Renal pelvis (tissue), 12 donors: Measurements from ENCODE around the gene NADK. TPM values are rescaled to one million over a fixed set of nuclear protein-coding genes. Genes with fewer than 3 reads are reported as not detected.

Experiments used
- DNase-seq: peaks from one replicate; pipeline ENCODE4 v3.0.0-alpha.2; 2013
- long read RNA-seq, 16 experiments: transcript quantifications; one replicate each; lab custom pipeline, GENCODE V29; 2026
- polyA plus RNA-seq, 3 donors: library from polyadenylated mRNA; unstranded; fragments of 120-200 nt; gene quantifications; one replicate each; pipeline ENCODE4 v1.2.1, GENCODE V29; 2013; ENCODE audit not compliant: insufficient read length in 3 of 3

NADK gene
- 10 to 100 TPM; 49.2 to 52.8 (median 49.6) TPM for polyA plus RNA-seq
- long read RNA-seq, donor 1, transcript NADK-201 (12 exons, 3,235 nt) = major isoform, 8 of 10 reads
- long read RNA-seq, donor 1, partial matches to known transcripts = 0 of 10 reads
- long read RNA-seq, donor 1, other reads (novel, unspliced or antisense) = 0 of 10 reads
- long read RNA-seq, donor 2, transcript NADK-201 (12 exons, 3,235 nt) = major isoform, 15 of 17 reads
- long read RNA-seq, donor 2, partial matches to known transcripts = 0 of 17 reads
- long read RNA-seq, donor 2, other reads (novel, unspliced or antisense) = 0 of 17 reads
- long read RNA-seq, donor 3, transcript NADK-201 (12 exons, 3,235 nt) = major isoform, 11 of 12 reads
- long read RNA-seq, donor 3, partial matches to known transcripts = 0 of 12 reads
- long read RNA-seq, donor 3, other reads (novel, unspliced or antisense) = 0 of 12 reads
- long read RNA-seq, donor 4, transcript NADK-201 (12 exons, 3,235 nt) = major isoform, 14 of 16 reads
- long read RNA-seq, donor 4, partial matches to known transcripts = 0 of 16 reads
- long read RNA-seq, donor 4, other reads (novel, unspliced or antisense) = 0 of 16 reads
- long read RNA-seq, donor 5, partial matches to known transcripts = 0 of 4 reads
- long read RNA-seq, donor 5, other reads (novel, unspliced or antisense) = 0 of 4 reads
- long read RNA-seq, donor 6, transcript NADK-201 (12 exons, 3,235 nt) = major isoform, 7 of 10 reads
- long read RNA-seq, donor 6, partial matches to known transcripts = 0 of 10 reads
- long read RNA-seq, donor 6, other reads (novel, unspliced or antisense) = 0 of 10 reads
- long read RNA-seq, donor 7, transcript NADK-201 (12 exons, 3,235 nt) = major isoform, 10 of 13 reads
- long read RNA-seq, donor 7, partial matches to known transcripts = 0 of 13 reads
- long read RNA-seq, donor 7, other reads (novel, unspliced or antisense) = 0 of 13 reads
- long read RNA-seq, donor 8, transcript NADK-201 (12 exons, 3,235 nt) = major isoform, 5 of 6 reads
- long read RNA-seq, donor 8, partial matches to known transcripts = 0 of 6 reads
- long read RNA-seq, donor 8, other reads (novel, unspliced or antisense) = 0 of 6 reads
- long read RNA-seq, donor 9, transcript NADK-201 (12 exons, 3,235 nt) = major isoform, 12 of 14 reads
- long read RNA-seq, donor 9, partial matches to known transcripts = 0 of 14 reads
- long read RNA-seq, donor 9, other reads (novel, unspliced or antisense) = 0 of 14 reads
- long read RNA-seq, donor 10, transcript NADK-201 (12 exons, 3,235 nt) = major isoform, 5 of 6 reads
- long read RNA-seq, donor 10, partial matches to known transcripts = 0 of 6 reads
- long read RNA-seq, donor 10, other reads (novel, unspliced or antisense) = 0 of 6 reads
- long read RNA-seq, donor 11, transcript NADK-201 (12 exons, 3,235 nt) = major isoform, 9 of 15 reads
- long read RNA-seq, donor 11, partial matches to known transcripts = 0 of 15 reads
- long read RNA-seq, donor 11, other reads (novel, unspliced or antisense) = 0 of 15 reads
- long read RNA-seq, donor 12, transcript NADK-206 (3 exons, 722 nt) = minor isoform, 5 of 20 reads
- long read RNA-seq, donor 12, transcript NADK-201 (12 exons, 3,235 nt) = major isoform, 14 of 20 reads
- long read RNA-seq, donor 12, partial matches to known transcripts = 0 of 20 reads
- long read RNA-seq, donor 12, other reads (novel, unspliced or antisense) = 0 of 20 reads
- long read RNA-seq, donor 13, partial matches to known transcripts = 0 of 5 reads
- long read RNA-seq, donor 13, other reads (novel, unspliced or antisense) = 0 of 5 reads
- long read RNA-seq, donor 14 = 0 reads
- long read RNA-seq, donor 15, transcript NADK-201 (12 exons, 3,235 nt) = major isoform, 10 of 18 reads
- long read RNA-seq, donor 15, transcript NADK-206 (3 exons, 722 nt) = minor isoform, 5 of 18 reads
- long read RNA-seq, donor 15, partial matches to known transcripts = 0 of 18 reads
- long read RNA-seq, donor 15, other reads (novel, unspliced or antisense) = 0 of 18 reads
- long read RNA-seq, donor 16, transcript NADK-201 (12 exons, 3,235 nt) = major isoform, 7 of 9 reads
- long read RNA-seq, donor 16, partial matches to known transcripts = 0 of 9 reads
- long read RNA-seq, donor 16, other reads (novel, unspliced or antisense) = 0 of 9 reads

GRCh38 chr1:1777950-1778662, at the start of gene NADK:
Gene NADK, minus strand, starts transcription at chr1:1778470. Its CDS starts 13,064 bp downstream, at chr1:1765406.
- no peak for DNase-seq

GRCh38 chr1:1827089-1827848, 49.0 kb upstream of the NADK start:
- no peak for DNase-seq

GRCh38 chr1:1826356-1827088, 48.3 kb upstream of the NADK start:
- no peak for DNase-seq

- DNase-seq = no peak
Observed at GRCh38 chr1:1825217-1825616, 46.9 kb upstream of the NADK start.

- no peak for DNase-seq
Observed at GRCh38 chr1:1819762-1820161, 41.5 kb upstream of the NADK start.

GRCh38 chr1:1817221-1817620, 39.0 kb upstream of the NADK start:
- DNase-seq = no peak

- DNase-seq = no peak
Observed at GRCh38 chr1:1815606-1816281, 37.5 kb upstream of the NADK start.

- DNase-seq = no peak
Observed at GRCh38 chr1:1809489-1809888, 31.2 kb upstream of the NADK start.

- DNase-seq = no peak
Observed at GRCh38 chr1:1808206-1808605, 29.9 kb upstream of the NADK start.

GRCh38 chr1:1806890-1807289, 28.6 kb upstream of the NADK start:
- no peak for DNase-seq

- no peak for DNase-seq
Observed at GRCh38 chr1:1804301-1804700, 26.0 kb upstream of the NADK start.

- no peak for DNase-seq
Observed at GRCh38 chr1:1802871-1803270, 24.6 kb upstream of the NADK start.

- DNase-seq = no peak
Observed at GRCh38 chr1:1799716-1800115, 21.4 kb upstream of the NADK start.

- DNase-seq = no peak
Observed at GRCh38 chr1:1797731-1798341, 19.6 kb upstream of the NADK start.

- no peak for DNase-seq
Observed at GRCh38 chr1:1796466-1796865, 18.2 kb upstream of the NADK start.

GRCh38 chr1:1794999-1795398, 16.7 kb upstream of the NADK start:
- no peak for DNase-seq
